H9 (cell line): ENCODE data around the gene KCNMA1. TPM values are rescaled to one million over a fixed set of nuclear protein-coding genes. Genes with fewer than 3 reads are reported as not detected.

Source experiments
- DNase-seq: peaks from one replicate; pipeline ENCODE4 v3.0.0-alpha.2; 2017
- H2AFZ ChIP-seq: one replicate; pipeline ENCODE4 v1.6.1; 2013; ENCODE audit warnings: mild to moderate bottlenecking, low read length, control low read depth, moderate library complexity
- H2AK5ac ChIP-seq: 2 replicates; pipeline ENCODE4 v1.6.1; 2013; ENCODE audit warnings: low read length, control low read depth, mixed read lengths; ENCODE audit not compliant: insufficient read length
- H2BK120ac ChIP-seq: one replicate; pipeline ENCODE4 v1.6.1; 2013; ENCODE audit warnings: low read depth, mild to moderate bottlenecking, low read length, control low read depth, inconsistent platforms; ENCODE audit not compliant: poor library complexity, severe bottlenecking
- H2BK12ac ChIP-seq: 2 replicates; pipeline ENCODE4 v1.6.1; 2013; ENCODE audit warnings: low read length, control low read depth, mixed read lengths, low read depth; ENCODE audit not compliant: insufficient read length
- H2BK15ac ChIP-seq: 2 replicates; pipeline ENCODE4 v1.6.1; 2013; ENCODE audit warnings: low read depth, low read length, control low read depth
- H2BK20ac ChIP-seq: one replicate; pipeline ENCODE4 v1.6.1; 2013; ENCODE audit warnings: low read depth, mild to moderate bottlenecking, low read length, control low read depth, inconsistent platforms; ENCODE audit not compliant: poor library complexity, severe bottlenecking
- H2BK5ac ChIP-seq: 2 replicates; pipeline ENCODE4 v1.6.1; 2013; ENCODE audit warnings: low read length, control low read depth, mixed read lengths; ENCODE audit not compliant: insufficient read length
- H3K14ac ChIP-seq: 2 replicates; pipeline ENCODE4 v1.6.1; 2013; ENCODE audit warnings: low read length, control low read depth; ENCODE audit not compliant: insufficient read depth
- H3K18ac ChIP-seq: 2 replicates; pipeline ENCODE4 v1.6.1; 2013; ENCODE audit warnings: low read depth, mild to moderate bottlenecking, mixed read lengths, low read length, control low read depth; ENCODE audit not compliant: insufficient read length
- H3K23ac ChIP-seq: 2 replicates; pipeline ENCODE4 v1.6.1; 2013; ENCODE audit warnings: low read length, control low read depth, mixed read lengths, low read depth; ENCODE audit not compliant: insufficient read length
- H3K23me2 ChIP-seq: 2 replicates; pipeline ENCODE4 v1.6.1; 2013; ENCODE audit warnings: low read depth, mild to moderate bottlenecking, mixed read lengths, low read length, control low read depth; ENCODE audit not compliant: insufficient read length, poor library complexity, severe bottlenecking
- H3K27ac ChIP-seq: 2 replicates; pipeline ENCODE4 v1.5.1; 2013; ENCODE audit warnings: low read length, control low read depth, mixed read lengths, low read depth; ENCODE audit not compliant: insufficient read length
- H3K27me3 ChIP-seq: 2 replicates; pipeline ENCODE4 v1.6.1; 2013; ENCODE audit warnings: low read length, control low read depth, inconsistent platforms; ENCODE audit not compliant: insufficient read depth
- H3K4ac ChIP-seq: 2 replicates; pipeline ENCODE4 v1.6.1; 2013; ENCODE audit warnings: low read depth, mild to moderate bottlenecking, control low read depth, inconsistent platforms, low read length, moderate library complexity
- H3K4me1 ChIP-seq: 2 replicates; pipeline ENCODE4 v1.6.1; 2013; ENCODE audit warnings: low read length, control low read depth, inconsistent platforms; ENCODE audit not compliant: insufficient read depth
- H3K4me2 ChIP-seq: 2 replicates; pipeline ENCODE4 v1.6.1; 2013; ENCODE audit warnings: low read length, control low read depth, mixed read lengths; ENCODE audit not compliant: insufficient read length, insufficient read depth
- H3K56ac ChIP-seq: 2 replicates; pipeline ENCODE4 v1.6.1; 2013; ENCODE audit warnings: low read depth, mild to moderate bottlenecking, mixed read lengths, low read length, control low read depth; ENCODE audit not compliant: insufficient read length
- H3K79me1 ChIP-seq: 2 replicates; pipeline ENCODE4 v1.6.1; 2013; ENCODE audit warnings: low read depth, mild to moderate bottlenecking, moderate library complexity, low read length, control low read depth, inconsistent platforms; ENCODE audit not compliant: insufficient read depth, poor library complexity, severe bottlenecking
- H3K79me2 ChIP-seq: 2 replicates; pipeline ENCODE4 v1.6.1; 2013; ENCODE audit warnings: low read length, control low read depth, inconsistent platforms; ENCODE audit not compliant: insufficient read depth
- H3K9ac ChIP-seq: 2 replicates; pipeline ENCODE4 v1.6.1; 2013; ENCODE audit warnings: low read length, control low read depth, mixed read lengths; ENCODE audit not compliant: insufficient read length; ENCODE audit errors: extremely low read depth
- H3K9me3 ChIP-seq: one replicate; pipeline ENCODE4 v1.6.1; 2013; ENCODE audit warnings: low read depth, low read length, inconsistent platforms; ENCODE audit not compliant: control insufficient read depth
- H3T11ph ChIP-seq: one replicate; pipeline ENCODE4 v1.6.1; 2013; ENCODE audit warnings: mild to moderate bottlenecking, low read length, control low read depth, inconsistent platforms
- H4K20me1 ChIP-seq: one replicate; pipeline ENCODE4 v1.6.1; 2013; ENCODE audit not compliant: control insufficient read depth, insufficient read length, insufficient read depth
- H4K5ac ChIP-seq: 2 replicates; pipeline ENCODE4 v1.6.1; 2013; ENCODE audit warnings: low read depth, mild to moderate bottlenecking, mixed read lengths, low read length, control low read depth; ENCODE audit not compliant: insufficient read length
- H4K8ac ChIP-seq: replicated peaks from 2 replicates; pipeline ENCODE4 v1.6.1; 2013; ENCODE audit warnings: low read length, control low read depth, mixed read lengths, low read depth; ENCODE audit not compliant: insufficient read length
- H4K91ac ChIP-seq: 2 replicates; pipeline ENCODE4 v1.6.1; 2013; ENCODE audit warnings: low read depth, mild to moderate bottlenecking, moderate library complexity, mixed read lengths, low read length, control low read depth; ENCODE audit not compliant: insufficient read length
- H3K27ac Mint-ChIP-seq, 3 experiments: 2 replicates in 2 of 3; 3 replicates in 1 of 3; pipeline ENCODE4 v1.8.0; 2020 to 2021; ENCODE audit warnings: mixed read lengths in 3 of 3, mild to moderate bottlenecking in 1 of 3, moderate library complexity in 1 of 3
- H3K27me3 Mint-ChIP-seq: 2 replicates; pipeline ENCODE4 v1.8.0; 2021; ENCODE audit warnings: low read depth, mild to moderate bottlenecking, moderate library complexity, mixed read lengths
- H3K36me3 Mint-ChIP-seq, 3 experiments: 2 replicates in 2 of 3; 3 replicates in 1 of 3; pipeline ENCODE4 v1.8.0; 2020 to 2021; ENCODE audit warnings: low read depth in 3 of 3, mixed read lengths in 3 of 3; ENCODE audit not compliant: insufficient read depth in 1 of 3
- H3K4me1 Mint-ChIP-seq, 2 experiments: 2 replicates each; pipeline ENCODE4 v1.8.0; 2020; ENCODE audit warnings: mixed read lengths in 2 of 2
- H3K4me3 Mint-ChIP-seq, 2 experiments: 2 replicates in 1 of 2; 3 replicates in 1 of 2; pipeline ENCODE4 v1.8.0; 2020 to 2021; ENCODE audit warnings: mild to moderate bottlenecking in 2 of 2, mixed read lengths in 2 of 2, moderate library complexity in 1 of 2
- H3K9me3 Mint-ChIP-seq, 2 experiments: 2 replicates in 1 of 2; 3 replicates in 1 of 2; pipeline ENCODE4 v1.8.0; 2020; ENCODE audit warnings: mild to moderate bottlenecking in 2 of 2, mixed read lengths in 2 of 2, moderate library complexity in 1 of 2
- CTCF ChIP-seq: fragments of 200-600 bp; sonication (generic); conservative IDR thresholded peaks from 3 replicates; pipeline ENCODE4 v1.8.0; 2021; ENCODE audit warnings: antibody characterized with exemption, mild to moderate bottlenecking
- WGBS: extraction: QIAGEN DNeasy Blood & Tissue Kit; methylation state at CpG from one replicate; pipeline ENCODE4 v1.1.7; 2013; ENCODE audit warnings: missing lambda C conversion rate, low lambda C conversion rate, mixed read lengths; ENCODE audit not compliant: insufficient read length; ENCODE audit errors: extremely low coverage; 5-methylcytosine and 5-hydroxymethylcytosine counted together
- total RNA-seq: library from RNA; stranded (reverse); gene quantifications from 2 replicates; pipeline ENCODE4 v1.2.1, GENCODE V29; 2021

Gene KCNMA1
- total RNA-seq, 1 experiment from 2014 or later: 2.0 TPM

- no peak overlapping the region for H2BK12ac ChIP-seq
These were observed 119.2 kb downstream of the KCNMA1 start for GRCh38 chr10:77518241-77518909.

More at GRCh38 chr10:77518241-77518909, 119.2 kb downstream of the KCNMA1 start:
- H3T11ph ChIP-seq: no peak overlapping the region
- H2BK15ac ChIP-seq: no peak overlapping the region
- no peaks in the 10 kb centered on the region for H3K23me2 ChIP-seq
- H3K27me3 ChIP-seq: no peaks in the 10 kb centered on the region
- H3K9me3 Mint-ChIP-seq: peaks cover 5 to 8% of the 10 kb centered on the region in 2 experiments; a peak in 4 of 5 replicates
- no peaks in the 10 kb centered on the region for H3K79me2 ChIP-seq
- H3K9me3 ChIP-seq: no peaks in the 10 kb centered on the region
- H3K56ac ChIP-seq: no peak overlapping the region
- H3K27me3 Mint-ChIP-seq: peaks cover 8% of the 10 kb centered on the region; the same call in 1 of the 2 replicates
- H2BK5ac ChIP-seq: no peak overlapping the region
- H2AFZ ChIP-seq: no peak overlapping the region
- H3K4me1 ChIP-seq: no peaks in the 10 kb centered on the region
- H3K23ac ChIP-seq: no peak overlapping the region
- no peak overlapping the region for H4K5ac ChIP-seq
- H4K8ac ChIP-seq: no peak overlapping the region
- no peak overlapping the region for H2AK5ac ChIP-seq
- H3K36me3 Mint-ChIP-seq: peaks cover 2 to 6% (median 2%) of the 10 kb centered on the region in 3 experiments; a peak in 4 of 7 replicates
- no peak overlapping the region for H3K4ac ChIP-seq
- no peak overlapping the region for H3K4me3 Mint-ChIP-seq
- no peaks in the 10 kb centered on the region for H4K20me1 ChIP-seq
- H3K4me1 Mint-ChIP-seq: peaks cover 7 to 16% of the 10 kb centered on the region in 2 experiments
- H3K27ac Mint-ChIP-seq: no peak overlapping the region; a peak in 1 of 7 replicates
- H4K91ac ChIP-seq: no peak overlapping the region
- WGBS: no CpG with 5 or more reads among the region's 7 CpGs
- no peak overlapping the region for H2BK120ac ChIP-seq
- no peak overlapping the region for H3K9ac ChIP-seq
- TF ChIP-seq CTCF: no peak
- H2BK20ac ChIP-seq: no peak overlapping the region
- H3K18ac ChIP-seq: no peak overlapping the region
- no peak overlapping the region for H3K4me2 ChIP-seq
- no peak overlapping the region for H3K27ac ChIP-seq
- H3K79me1 ChIP-seq: no peaks in the 10 kb centered on the region
- no peak for DNase-seq
- H3K14ac ChIP-seq: no peak overlapping the region
